Rectal smooth muscle tissue (tissue), 1 donor: ENCODE measurements around the gene STEAP1B.
"Not testable (repeated sequence)": the region's sequence is repeated elsewhere in the genome, so short reads cannot be mapped to it uniquely, and the experiment has no call there.

Source experiments
- H3K27ac ChIP-seq: one replicate; pipeline ENCODE4 v1.7.0; 2013; ENCODE audit warnings: low read depth, low read length, inconsistent platforms
- H3K27me3 ChIP-seq: one replicate; pipeline ENCODE4 v1.7.0; 2013; ENCODE audit warnings: low read length; ENCODE audit not compliant: control insufficient read depth, insufficient read depth
- H3K36me3 ChIP-seq: one replicate; pipeline ENCODE4 v1.7.0; 2013; ENCODE audit warnings: low read length; ENCODE audit not compliant: control insufficient read depth, insufficient read depth
- H3K4me1 ChIP-seq: one replicate; pipeline ENCODE4 v1.7.0; 2013; ENCODE audit warnings: low read length; ENCODE audit not compliant: control insufficient read depth, insufficient read depth
- H3K4me3 ChIP-seq: one replicate; pipeline ENCODE4 v1.7.0; 2013; ENCODE audit warnings: low read length
- H3K9ac ChIP-seq: one replicate; pipeline ENCODE4 v1.7.0; 2013; ENCODE audit warnings: low read length

Gene STEAP1B

DNA sequence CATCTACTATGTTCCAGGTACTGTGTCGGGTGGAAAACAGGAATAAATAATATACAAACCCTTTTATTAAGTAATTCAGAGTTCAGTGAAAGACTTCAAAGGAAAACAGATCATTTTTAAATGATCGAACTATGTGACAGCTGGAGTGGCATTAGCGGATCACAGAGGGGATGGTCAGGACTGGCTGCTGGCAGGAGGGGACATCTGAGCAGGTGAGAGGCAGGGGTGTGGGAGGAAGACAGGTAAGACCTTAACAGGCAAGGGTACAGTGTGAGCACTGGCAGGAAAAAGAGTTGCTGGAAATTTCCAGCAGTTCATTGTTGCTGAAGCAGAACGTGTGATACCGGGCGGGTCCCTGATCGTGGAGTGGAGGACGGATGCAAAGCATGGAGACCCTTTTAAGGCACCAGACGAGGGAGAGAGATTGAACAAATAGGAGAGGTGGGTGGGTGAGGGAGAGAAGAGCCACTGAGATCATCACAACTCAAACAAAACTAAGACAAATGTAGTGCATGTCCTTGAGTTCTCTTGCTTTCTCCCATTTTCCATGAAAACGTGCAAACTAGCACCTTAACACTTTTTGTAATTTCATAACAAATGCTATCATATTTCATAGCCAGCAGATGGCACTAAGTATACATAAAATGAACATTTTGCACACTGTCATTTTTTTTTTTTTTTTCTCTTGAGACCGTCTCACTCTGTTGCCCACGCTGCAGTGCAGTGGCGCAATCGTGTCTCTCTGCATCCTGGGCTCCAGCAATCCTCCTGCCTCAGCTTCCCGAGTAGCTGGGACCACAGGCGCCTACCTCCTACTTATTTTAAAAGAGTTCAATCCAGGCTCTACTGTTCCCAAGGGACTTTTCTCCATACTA, 23.7 kb upstream of the STEAP1B start:
- not testable (repeated sequence) for H3K4me3 ChIP-seq, H3K9ac ChIP-seq, H3K36me3 ChIP-seq, H3K4me1 ChIP-seq, H3K27ac ChIP-seq, H3K27me3 ChIP-seq

DNA sequence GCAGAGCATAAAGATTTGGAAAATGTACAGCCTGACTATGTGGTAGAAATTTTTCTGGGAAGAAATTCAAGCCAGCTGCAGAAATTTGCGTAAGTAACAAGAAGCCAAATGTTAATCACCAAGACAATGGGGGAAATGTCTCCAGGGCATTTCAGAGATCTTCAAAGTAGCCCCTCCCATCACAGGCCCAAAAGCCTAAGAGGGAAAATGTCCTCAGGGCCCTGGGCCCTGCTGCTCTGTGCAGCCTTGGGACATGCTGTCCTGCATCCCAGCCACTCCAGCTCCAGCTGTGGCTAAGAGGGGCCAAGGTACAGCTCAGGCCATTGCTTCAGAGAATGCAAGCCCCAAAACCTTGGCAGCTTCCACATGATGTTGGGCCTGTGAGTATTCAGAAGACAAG, 19.6 kb upstream of the STEAP1B start:
- not testable (repeated sequence) for H3K4me3 ChIP-seq, H3K36me3 ChIP-seq, H3K27me3 ChIP-seq, H3K4me1 ChIP-seq, H3K27ac ChIP-seq, H3K9ac ChIP-seq

DNA sequence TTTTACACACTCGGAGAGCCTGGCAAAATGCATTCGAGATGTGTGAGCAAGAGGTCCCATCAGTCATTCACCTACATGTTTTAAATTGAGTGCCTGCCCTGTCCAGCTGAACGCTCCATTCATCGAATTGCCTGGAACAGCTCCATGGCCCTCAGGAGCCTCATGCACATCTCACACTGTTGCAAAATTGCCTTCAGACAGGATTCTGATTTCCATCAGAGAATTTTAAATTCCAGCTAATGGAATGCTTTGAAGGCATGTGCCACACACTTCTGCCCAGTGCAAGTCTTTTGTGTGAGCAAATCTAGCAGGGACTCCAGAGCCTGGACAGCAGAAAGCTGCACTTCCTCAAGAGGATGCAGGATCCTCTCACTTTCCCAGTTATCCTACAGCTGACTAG, 17.0 kb upstream of the STEAP1B start:
- not testable (repeated sequence) for H3K27ac ChIP-seq, H3K9ac ChIP-seq, H3K4me1 ChIP-seq, H3K27me3 ChIP-seq, H3K4me3 ChIP-seq, H3K36me3 ChIP-seq

DNA sequence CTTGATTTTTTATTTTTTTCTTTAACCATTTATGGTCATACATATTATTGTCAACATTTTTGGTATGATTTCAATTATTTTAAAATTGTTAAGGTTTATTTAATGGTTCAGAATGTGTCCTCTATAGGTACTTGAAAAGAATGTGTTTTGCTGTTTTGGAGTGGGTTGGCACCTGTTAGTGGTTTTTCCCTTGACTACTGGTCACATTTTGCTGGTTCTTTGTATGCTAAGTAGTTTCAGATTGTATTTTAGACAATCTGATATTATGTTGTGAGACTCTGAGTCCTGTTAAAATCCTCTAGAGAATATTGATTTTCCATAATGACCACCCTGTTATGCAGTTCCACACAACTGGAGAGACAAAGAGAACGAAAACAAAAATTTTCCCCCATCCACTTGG, 15.0 kb upstream of the STEAP1B start:
- not testable (repeated sequence) for H3K4me3 ChIP-seq, H3K4me1 ChIP-seq, H3K36me3 ChIP-seq, H3K9ac ChIP-seq, H3K27ac ChIP-seq, H3K27me3 ChIP-seq

DNA sequence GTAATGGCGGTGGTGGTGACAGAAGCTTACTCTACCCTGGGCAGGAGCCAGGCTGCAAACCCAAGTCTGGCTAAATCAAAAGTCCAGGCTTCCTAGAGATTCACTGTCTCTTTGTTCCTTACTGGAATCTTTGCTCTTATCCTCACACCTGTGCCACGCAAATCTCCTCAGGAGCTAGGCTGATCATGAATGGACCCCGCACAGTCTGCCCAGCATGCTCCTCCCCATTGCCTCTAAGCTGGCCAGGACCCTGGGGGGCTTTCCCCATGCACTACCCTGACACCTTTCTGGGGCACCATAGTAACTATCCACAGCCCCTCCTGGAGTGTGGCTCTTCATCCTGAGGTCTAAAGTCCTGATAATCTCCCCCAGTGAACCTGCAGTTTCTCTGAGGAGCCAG, 7.3 kb upstream of the STEAP1B start:
- H3K4me3 ChIP-seq, H3K27me3 ChIP-seq, H3K36me3 ChIP-seq, H3K27ac ChIP-seq, H3K4me1 ChIP-seq, H3K9ac ChIP-seq: not testable (repeated sequence)

DNA sequence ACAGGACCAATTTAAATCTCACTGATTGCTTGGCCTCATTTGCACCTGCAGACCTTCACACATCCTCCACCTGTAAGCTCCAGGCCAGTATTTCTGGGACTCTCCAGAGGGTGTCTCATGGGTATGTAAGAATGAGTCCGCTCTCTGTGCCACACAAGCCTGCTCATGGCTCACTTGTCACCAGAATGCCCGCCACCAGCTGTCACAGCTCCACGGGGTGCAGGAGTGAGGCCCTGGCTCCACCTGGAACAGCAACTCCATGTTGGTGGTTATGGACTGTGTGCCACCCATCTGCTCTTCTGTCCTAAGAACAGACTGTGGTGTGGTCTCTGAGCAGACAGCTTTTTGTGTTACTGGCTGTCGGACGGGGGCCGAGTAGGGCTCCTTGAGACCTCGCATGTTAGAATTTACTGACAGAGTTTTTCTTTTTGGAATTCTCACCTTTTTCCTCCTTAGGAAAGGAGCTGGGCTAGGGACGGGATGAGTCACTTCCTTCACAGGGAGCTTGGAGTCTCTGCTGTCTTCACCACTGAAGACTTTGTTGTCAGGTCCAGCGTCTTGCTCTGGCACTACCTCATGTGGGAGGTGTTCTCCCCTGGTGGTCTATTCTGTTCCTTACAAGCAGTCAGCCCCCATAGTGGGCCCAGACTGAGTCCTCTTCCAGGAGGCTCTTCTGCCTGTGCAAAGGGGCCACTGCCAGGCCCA, 6.5 kb upstream of the STEAP1B start:
- not testable (repeated sequence) for H3K9ac ChIP-seq, H3K27ac ChIP-seq, H3K4me3 ChIP-seq, H3K4me1 ChIP-seq, H3K27me3 ChIP-seq, H3K36me3 ChIP-seq

DNA sequence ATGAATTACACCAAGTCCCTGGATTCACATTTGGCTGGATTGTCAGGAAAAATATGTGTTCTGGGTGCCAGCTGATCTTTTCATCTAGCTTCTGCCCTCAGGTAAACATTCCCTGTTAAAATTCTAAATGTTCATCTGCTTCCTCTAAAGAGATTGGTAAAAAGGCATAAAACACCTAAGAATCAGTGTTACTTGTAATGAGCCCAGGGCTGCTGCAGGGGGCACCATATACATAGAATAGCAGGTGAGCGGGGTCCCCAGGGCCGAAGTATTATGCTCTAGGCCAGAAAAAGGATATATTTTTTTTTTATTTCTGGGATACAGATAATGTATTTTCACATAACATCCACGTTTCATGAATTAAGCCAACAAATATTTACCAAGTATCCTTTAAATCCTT, 4.5 kb upstream of the STEAP1B start:
- H3K27me3 ChIP-seq, H3K36me3 ChIP-seq, H3K4me3 ChIP-seq, H3K4me1 ChIP-seq, H3K27ac ChIP-seq, H3K9ac ChIP-seq: not testable (repeated sequence)

DNA sequence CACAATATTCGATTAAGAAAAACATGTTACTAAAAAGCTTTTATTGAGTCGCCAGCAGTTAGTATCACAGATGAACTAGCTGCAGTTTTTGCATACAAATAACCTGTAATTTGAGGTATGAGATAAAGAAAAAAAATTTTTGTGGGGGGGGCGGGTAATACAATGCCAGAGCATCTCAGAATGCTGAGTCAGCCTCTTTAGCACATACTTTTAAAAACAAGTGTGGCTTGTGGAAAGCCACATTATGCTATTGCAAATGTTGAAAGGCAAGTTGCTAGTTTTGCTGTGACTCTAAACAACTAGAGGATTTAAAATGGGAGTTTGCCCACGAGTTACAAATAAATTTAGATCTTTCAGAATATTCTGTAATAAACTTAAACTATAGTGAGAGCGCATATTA, 2.1 kb upstream of the STEAP1B start:
- not testable (repeated sequence) for H3K27me3 ChIP-seq, H3K36me3 ChIP-seq, H3K9ac ChIP-seq, H3K4me1 ChIP-seq, H3K27ac ChIP-seq, H3K4me3 ChIP-seq

DNA sequence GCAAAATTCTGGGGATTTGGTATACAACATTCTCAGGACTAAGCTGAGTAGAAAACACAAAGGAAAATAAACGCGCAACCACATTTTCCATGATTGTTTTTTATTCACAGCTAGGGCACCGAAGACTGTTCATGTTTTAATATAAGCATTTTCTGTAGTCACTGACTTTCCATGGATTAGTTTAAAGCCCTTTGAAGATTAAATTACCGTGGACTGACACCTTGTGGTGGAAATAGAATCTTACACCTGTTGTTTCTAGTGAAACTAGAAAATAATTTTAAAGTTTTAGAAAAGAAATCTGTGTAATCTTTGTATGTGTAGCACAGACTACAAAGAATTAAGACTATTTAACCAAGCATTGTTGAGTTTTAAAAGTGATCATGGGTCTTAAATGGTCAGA, 1.3 kb upstream of the STEAP1B start:
- H3K4me1 ChIP-seq, H3K27me3 ChIP-seq, H3K9ac ChIP-seq: not testable (repeated sequence)

DNA sequence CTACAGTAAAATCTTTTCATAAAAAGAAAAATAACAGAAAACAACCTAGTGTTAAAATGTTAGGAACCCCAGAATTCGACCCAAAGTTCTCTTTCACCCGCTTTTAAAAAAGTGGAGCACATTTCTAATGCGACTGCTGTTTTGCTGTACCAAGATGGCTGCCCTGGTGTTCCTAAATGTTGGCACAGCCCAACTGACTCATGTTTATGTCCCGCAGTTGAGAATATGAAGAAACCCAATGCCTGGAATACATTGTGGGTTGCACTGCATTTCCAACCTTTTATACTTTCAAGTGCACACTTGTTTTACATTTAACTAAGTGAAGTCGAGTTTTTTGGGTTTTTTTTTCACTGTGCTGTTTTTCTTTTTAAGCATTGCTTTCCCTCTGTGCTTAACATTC, 944 bp downstream of the STEAP1B start:
- no peaks in the 10 kb centered on the region for H3K4me1 ChIP-seq
- H3K27me3 ChIP-seq = no peaks in the 10 kb centered on the region
- H3K9ac ChIP-seq = no peak overlapping the region
- no peak overlapping the region for H3K4me3 ChIP-seq
- H3K36me3 ChIP-seq = no peaks in the 10 kb centered on the region
- H3K27ac ChIP-seq = no peak overlapping the region

More for the DNA sequence above, 1.3 kb upstream of the STEAP1B start:
- H3K4me3 ChIP-seq, H3K36me3 ChIP-seq, H3K27ac ChIP-seq: not testable (repeated sequence)

DNA sequence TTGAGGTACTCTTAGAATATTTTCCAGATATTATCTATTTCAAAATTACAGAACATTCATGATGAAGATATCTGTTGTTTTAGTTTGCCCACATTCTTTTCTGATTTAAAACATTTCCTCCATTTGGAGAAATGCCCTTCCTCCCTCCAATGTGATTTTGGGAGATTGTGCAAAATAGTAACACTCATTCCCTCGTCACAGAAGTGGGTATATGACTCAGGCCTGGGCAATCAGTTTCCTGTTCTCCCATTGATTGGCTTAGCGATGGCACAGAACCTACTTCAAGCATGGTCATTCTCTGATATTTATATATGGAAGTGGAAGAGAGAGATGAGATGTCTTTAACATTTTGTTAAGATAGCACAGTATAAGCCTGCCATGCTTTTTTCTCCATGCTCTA, 3.1 kb downstream of the STEAP1B start:
- not testable (repeated sequence) for H3K36me3 ChIP-seq, H3K27me3 ChIP-seq, H3K4me1 ChIP-seq, H3K4me3 ChIP-seq, H3K27ac ChIP-seq, H3K9ac ChIP-seq

DNA sequence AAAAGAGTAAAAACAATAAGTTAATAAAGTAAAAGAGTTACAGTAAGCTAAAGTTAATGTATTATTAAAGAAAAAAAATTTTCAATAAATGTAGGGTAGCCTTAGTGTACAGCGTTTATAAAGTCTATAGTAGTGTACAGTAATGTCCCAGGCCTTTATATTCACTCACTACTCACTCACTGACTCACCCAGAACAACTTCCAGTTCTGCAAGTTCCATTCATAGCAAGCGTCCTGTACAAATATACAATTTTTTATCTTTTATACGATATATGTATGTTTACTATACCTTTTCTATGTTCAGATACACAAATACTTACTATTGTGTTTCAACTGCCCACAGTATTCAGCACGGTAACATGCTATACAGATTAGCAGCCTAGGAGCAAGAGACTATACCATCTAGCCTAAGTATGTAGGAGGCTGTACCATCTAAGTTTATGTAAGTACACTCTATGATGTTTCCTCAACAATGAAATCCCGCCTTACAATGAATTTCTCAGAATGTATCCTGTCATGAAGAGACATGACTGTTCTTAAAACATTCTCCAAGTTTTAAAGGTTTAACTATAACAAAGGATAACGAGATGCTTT, 3.6 kb downstream of the STEAP1B start:
- not testable (repeated sequence) for H3K4me1 ChIP-seq, H3K36me3 ChIP-seq, H3K27me3 ChIP-seq, H3K9ac ChIP-seq, H3K4me3 ChIP-seq, H3K27ac ChIP-seq
